OCI-LY3 (cell line): ENCODE data around the gene MXD4.

Experiments
- H2AFZ ChIP-seq: fragments of 200-600, 300-600 bp; shearing (Covaris generic); 2 replicates; pipeline ENCODE4 v1.6.0; 2014; ENCODE audit warnings: antibody characterized with exemption, low read depth, low read length
- H3K27ac ChIP-seq: fragments of 200-600, 300-600 bp; sonication (generic); 2 replicates; pipeline ENCODE4 v1.5.1; 2014; ENCODE audit warnings: mild to moderate bottlenecking, low read length, moderate library complexity, mixed read lengths
- H3K27me3 ChIP-seq: fragments of 200-600, 300-600 bp; sonication (generic); 2 replicates; pipeline ENCODE4 v1.6.1; 2014; ENCODE audit warnings: low read depth, low read length, mixed read lengths
- H3K36me3 ChIP-seq: fragments of 200-600, 300-600 bp; sonication (generic); replicated peaks from 2 replicates; pipeline ENCODE3; 2014; ENCODE audit warnings: low read depth, low read length, mixed read lengths
- H3K4me1 ChIP-seq: fragments of 300-600, 200-600 bp; sonication (generic); 2 replicates; pipeline ENCODE4 v1.6.1; 2014; ENCODE audit warnings: low read length, mixed read lengths
- H3K4me2 ChIP-seq: fragments of 200-600, 300-600 bp; sonication (generic); 2 replicates; pipeline ENCODE4 v1.6.1; 2014; ENCODE audit warnings: low read length, mixed read lengths
- H3K4me3 ChIP-seq: fragments of 300-600, 200-600 bp; sonication (generic); 2 replicates; pipeline ENCODE4 v1.5.1; 2014; ENCODE audit warnings: antibody characterized with exemption, mild to moderate bottlenecking, low read length, moderate library complexity
- H3K79me2 ChIP-seq: fragments of 300-600, 200-600 bp; shearing (Covaris generic); 2 replicates; pipeline ENCODE4 v1.6.1; 2014; ENCODE audit warnings: mild to moderate bottlenecking, low read length, mixed read lengths
- H3K9ac ChIP-seq: fragments of 300-600, 200-600 bp; shearing (Covaris generic); 2 replicates; pipeline ENCODE4 v1.6.0; 2014; ENCODE audit warnings: mild to moderate bottlenecking, low read length, moderate library complexity
- H3K9me3 ChIP-seq: fragments of 200-600, 300-600 bp; shearing (Covaris generic); 2 replicates; pipeline ENCODE4 v1.6.1; 2014; ENCODE audit warnings: low read length, mixed read lengths; ENCODE audit not compliant: insufficient read depth
- H4K20me1 ChIP-seq: fragments of 200-600, 300-600 bp; sonication (generic); 2 replicates; pipeline ENCODE4 v1.6.1; 2016; ENCODE audit warnings: low read length, mixed read lengths; ENCODE audit not compliant: insufficient read depth
- CTCF ChIP-seq: fragments of 200-600, 300-600 bp; sonication (generic); IDR thresholded peaks from 2 replicates; pipeline ENCODE4 v1.5.1; 2014; ENCODE audit warnings: antibody characterized with exemption, low read length, low read depth
- EZH2phosphoT487 ChIP-seq: fragments of 200-600 bp; shearing (Covaris generic); IDR thresholded peaks from 2 replicates; pipeline ENCODE4 v1.6.1; 2018; ENCODE audit warnings: antibody characterized with exemption, mixed run types, low read depth

The MXD4 gene

GRCh38 chr4:2274320-2275043 is 12.6 kb upstream of the MXD4 start:
- Histone ChIP-seq H3K27me3 (no peaks in the 10 kb centered on the region), H3K4me3 (no peak overlapping the region), H2AFZ (no peak overlapping the region), H3K79me2 (no peaks in the 10 kb centered on the region), H3K27ac (no peak overlapping the region), H3K9me3 (no peaks in the 10 kb centered on the region), H3K36me3 (no peaks in the 10 kb centered on the region), H3K4me1 (no peaks in the 10 kb centered on the region), H4K20me1 (no peaks in the 10 kb centered on the region), H3K4me2 (no peak overlapping the region), H3K9ac (no peak overlapping the region)
- TF ChIP-seq EZH2phosphoT487 (no peak), CTCF (no peak)

DNA sequence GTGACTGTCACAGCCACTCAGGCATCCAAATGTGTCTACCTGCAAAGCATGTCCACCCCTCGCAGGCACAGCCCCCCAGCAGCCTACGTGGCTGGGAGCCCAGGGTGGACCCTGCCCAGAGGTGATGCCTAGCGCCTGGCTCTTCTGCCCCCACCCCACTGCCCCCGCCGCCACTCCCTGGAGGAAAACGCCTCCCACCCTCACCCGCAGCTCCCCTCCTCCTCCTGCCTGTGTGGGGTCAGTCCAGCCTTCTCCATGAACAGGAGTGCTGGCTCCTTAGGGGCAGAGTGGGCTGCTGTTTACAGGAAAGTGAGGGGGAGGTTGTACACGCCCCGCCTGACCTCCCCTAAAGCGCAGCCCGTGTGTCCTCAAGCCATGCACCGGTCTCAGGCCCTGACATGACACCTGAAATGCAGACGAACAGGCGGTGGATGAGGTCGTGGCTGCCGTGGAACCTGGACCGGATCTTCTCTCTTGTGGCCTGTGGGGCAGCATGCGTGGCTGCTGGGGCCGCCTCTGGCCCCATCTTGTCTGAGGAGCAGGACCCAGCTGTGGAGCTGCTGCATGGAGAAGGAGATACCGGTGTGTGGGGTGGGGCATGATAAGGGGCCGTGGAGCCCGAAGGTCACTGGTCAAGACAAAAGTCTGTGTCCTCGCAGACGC is 11.9 kb upstream of the MXD4 start:
- Histone ChIP-seq H3K9me3 (no peaks in the 10 kb centered on the region), H3K27me3 (no peaks in the 10 kb centered on the region), H3K79me2 (no peaks in the 10 kb centered on the region), H3K4me3 (no peak overlapping the region), H2AFZ (no peak overlapping the region), H3K36me3 (no peaks in the 10 kb centered on the region), H3K4me1 (no peaks in the 10 kb centered on the region), H3K27ac (no peak overlapping the region), H3K9ac (no peak overlapping the region), H4K20me1 (no peaks in the 10 kb centered on the region), H3K4me2 (no peak overlapping the region)
- TF ChIP-seq CTCF (no peak), EZH2phosphoT487 (no peak)

DNA sequence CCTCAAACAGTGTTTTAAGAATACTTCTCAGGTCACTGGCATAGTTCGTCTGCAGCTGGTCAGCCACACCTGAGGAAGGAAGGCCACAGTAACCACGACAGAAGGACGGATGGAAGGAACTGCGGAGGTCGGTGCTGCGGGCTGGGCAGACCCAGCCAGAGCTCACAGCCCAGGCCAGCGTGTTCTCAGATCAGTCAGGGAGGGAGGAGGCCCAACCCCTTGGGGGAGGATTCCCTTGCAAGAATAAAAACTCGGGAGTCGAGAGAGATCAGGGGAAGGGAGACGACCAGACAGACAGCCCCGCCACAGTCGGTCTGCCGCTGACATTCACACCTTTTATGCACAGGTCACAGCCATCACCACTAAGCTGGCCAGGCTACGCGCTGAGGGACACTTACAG is 11.3 kb upstream of the MXD4 start:
- H4K20me1 ChIP-seq: no peaks in the 10 kb centered on the region
- no peaks in the 10 kb centered on the region for H3K79me2 ChIP-seq
- H3K27ac ChIP-seq: no peak overlapping the region
- no peak for TF ChIP-seq EZH2phosphoT487
- TF ChIP-seq CTCF: no peak
- no peaks in the 10 kb centered on the region for H3K36me3 ChIP-seq
- H3K27me3 ChIP-seq: no peaks in the 10 kb centered on the region
- no peaks in the 10 kb centered on the region for H3K9me3 ChIP-seq
- H3K4me1 ChIP-seq: no peaks in the 10 kb centered on the region
- no peak overlapping the region for H3K9ac ChIP-seq
- no peak overlapping the region for H2AFZ ChIP-seq
- no peak overlapping the region for H3K4me3 ChIP-seq
- H3K4me2 ChIP-seq: no peak overlapping the region

- TF ChIP-seq EZH2phosphoT487 (no peak), CTCF (no peak)
- no peaks in the 10 kb centered on the region for H3K9me3 ChIP-seq
- no peaks in the 10 kb centered on the region for H3K36me3 ChIP-seq
- no peak overlapping the region for H3K9ac ChIP-seq
- no peak overlapping the region for H3K27ac ChIP-seq
- no peaks in the 10 kb centered on the region for H3K79me2 ChIP-seq
- H3K4me1 ChIP-seq: no peaks in the 10 kb centered on the region
- no peak overlapping the region for H3K4me2 ChIP-seq
- no peaks in the 10 kb centered on the region for H3K27me3 ChIP-seq
- H3K4me3 ChIP-seq: no peak overlapping the region
- no peaks in the 10 kb centered on the region for H4K20me1 ChIP-seq
- H2AFZ ChIP-seq: no peak overlapping the region
Observed at GRCh38 chr4:2272828-2273120, 10.9 kb upstream of the MXD4 start.
